ENCODE data around the gene HNRNPH3.

The HNRNPH3 gene

GRCh38 chr10:68364101-68364886 lies 32.4 kb downstream of the HNRNPH3 start:
- no peak for DNase-seq (ENCODE audit: extremely low spot score)
- CTCF ChIA-PET = no interaction called here
- POLR2A ChIA-PET = interaction anchor here (0.7 kb wide), 1 partner anchor 20 kb away, joined by 3 read pairs; no protein-coding TSS in a partner anchor
- no peak for TF ChIP-seq HDGF (IDR thresholded peaks at IDR 0.05; ENCODE audit: borderline replicate concordance)
- no peak for TF ChIP-seq ARNT (IDR thresholded peaks at IDR 0.05)
- TF ChIP-seq LEF1 (IDR thresholded peaks at IDR 0.05; ENCODE audit: borderline replicate concordance) = no peak
- TF ChIP-seq FOXM1 (IDR thresholded peaks at IDR 0.05; ENCODE audit: borderline replicate concordance) = no peak
- TF ChIP-seq PKNOX1 (IDR thresholded peaks at IDR 0.05) = no peak
- TF ChIP-seq CTBP1 (IDR thresholded peaks at IDR 0.05; ENCODE audit: borderline replicate concordance) = no peak
- no peak for TF ChIP-seq SUZ12 (IDR thresholded peaks at IDR 0.05)
- no peak for TF ChIP-seq FOXA1 (IDR thresholded peaks at IDR 0.05)
- TF ChIP-seq TARDBP (IDR thresholded peaks at IDR 0.05) = no peak
- TF ChIP-seq NFRKB (IDR thresholded peaks at IDR 0.05) = no peak
- TF ChIP-seq FOXK2 (IDR thresholded peaks at IDR 0.05) = no peak
- TF ChIP-seq ZNF384 (IDR thresholded peaks at IDR 0.05) = no peak
- no peak for TF ChIP-seq BHLHE40 (IDR thresholded peaks at IDR 0.05; ENCODE audit: borderline replicate concordance)
- no peak for TF ChIP-seq ELF4 (IDR thresholded peaks at IDR 0.05)
- no peak for TF ChIP-seq L3MBTL2 (conservative IDR thresholded peaks at IDR 0.05)
- no peak for TF ChIP-seq SP1 (IDR thresholded peaks at IDR 0.05)

- no peak for DNase-seq (ENCODE audit: extremely low spot score)
Observed at GRCh38 chr10:68365611-68366010, 33.7 kb downstream of the HNRNPH3 start.

GRCh38 chr10:68366600-68366999 lies 34.7 kb downstream of the HNRNPH3 start:
- TF ChIP-seq SUZ12 (IDR thresholded peaks at IDR 0.05) (no peak), FOXA1 (IDR thresholded peaks at IDR 0.05) (no peak), BHLHE40 (IDR thresholded peaks at IDR 0.05; ENCODE audit: borderline replicate concordance) (no peak), ZNF384 (IDR thresholded peaks at IDR 0.05) (no peak), CTBP1 (IDR thresholded peaks at IDR 0.05; ENCODE audit: borderline replicate concordance) (no peak), HDGF (IDR thresholded peaks at IDR 0.05; ENCODE audit: borderline replicate concordance) (no peak), FOXK2 (IDR thresholded peaks at IDR 0.05) (no peak), L3MBTL2 (conservative IDR thresholded peaks at IDR 0.05) (no peak), FOXM1 (IDR thresholded peaks at IDR 0.05; ENCODE audit: borderline replicate concordance) (no peak), LEF1 (IDR thresholded peaks at IDR 0.05; ENCODE audit: borderline replicate concordance) (no peak), SP1 (IDR thresholded peaks at IDR 0.05) (no peak), ARNT (IDR thresholded peaks at IDR 0.05) (no peak), TARDBP (IDR thresholded peaks at IDR 0.05) (no peak), NFRKB (IDR thresholded peaks at IDR 0.05) (no peak), ELF4 (IDR thresholded peaks at IDR 0.05) (no peak), PKNOX1 (IDR thresholded peaks at IDR 0.05) (no peak)
- ChIA-PET POLR2A (no interaction called here), CTCF (no interaction called here)
- DNase-seq (ENCODE audit: extremely low spot score) = no peak

More at GRCh38 chr10:68365611-68366010, 33.7 kb downstream of the HNRNPH3 start:
- TF ChIP-seq ZNF384 (IDR thresholded peaks at IDR 0.05) = no peak
- no peak for TF ChIP-seq SP1 (IDR thresholded peaks at IDR 0.05)
- ChIA-PET CTCF (no interaction called here), POLR2A (no interaction called here)

GRCh38 chr10:68367121-68367520 lies 35.3 kb downstream of the HNRNPH3 start:
- POLR2A ChIA-PET = no interaction called here
- DNase-seq (ENCODE audit: extremely low spot score) = no peak
- TF ChIP-seq L3MBTL2 (conservative IDR thresholded peaks at IDR 0.05) = no peak
- no peak for TF ChIP-seq CTBP1 (IDR thresholded peaks at IDR 0.05; ENCODE audit: borderline replicate concordance)
- TF ChIP-seq HDGF (IDR thresholded peaks at IDR 0.05; ENCODE audit: borderline replicate concordance) = no peak
- no peak for TF ChIP-seq SP1 (IDR thresholded peaks at IDR 0.05)
- no peak for TF ChIP-seq BHLHE40 (IDR thresholded peaks at IDR 0.05; ENCODE audit: borderline replicate concordance)
- TF ChIP-seq PKNOX1 (IDR thresholded peaks at IDR 0.05) = no peak
- no peak for TF ChIP-seq FOXK2 (IDR thresholded peaks at IDR 0.05)
- no peak for TF ChIP-seq ELF4 (IDR thresholded peaks at IDR 0.05)
- no peak for TF ChIP-seq FOXA1 (IDR thresholded peaks at IDR 0.05)
- no peak for TF ChIP-seq ZNF384 (IDR thresholded peaks at IDR 0.05)
- TF ChIP-seq SUZ12 (IDR thresholded peaks at IDR 0.05) = no peak
- no peak for TF ChIP-seq ARNT (IDR thresholded peaks at IDR 0.05)
- TF ChIP-seq NFRKB (IDR thresholded peaks at IDR 0.05) = no peak
- TF ChIP-seq TARDBP (IDR thresholded peaks at IDR 0.05) = no peak
- CTCF ChIA-PET = no interaction called here

- TF ChIP-seq FOXK2 (IDR thresholded peaks at IDR 0.05) (no peak), NFRKB (IDR thresholded peaks at IDR 0.05) (no peak), L3MBTL2 (conservative IDR thresholded peaks at IDR 0.05) (no peak), CTBP1 (IDR thresholded peaks at IDR 0.05; ENCODE audit: borderline replicate concordance) (no peak), ZNF384 (IDR thresholded peaks at IDR 0.05) (no peak), BHLHE40 (IDR thresholded peaks at IDR 0.05; ENCODE audit: borderline replicate concordance) (no peak), SUZ12 (IDR thresholded peaks at IDR 0.05) (no peak), ARNT (IDR thresholded peaks at IDR 0.05) (no peak), HDGF (IDR thresholded peaks at IDR 0.05; ENCODE audit: borderline replicate concordance) (no peak), FOXA1 (IDR thresholded peaks at IDR 0.05) (no peak), SP1 (IDR thresholded peaks at IDR 0.05) (no peak), PKNOX1 (IDR thresholded peaks at IDR 0.05) (no peak), FOXM1 (IDR thresholded peaks at IDR 0.05; ENCODE audit: borderline replicate concordance) (no peak), LEF1 (IDR thresholded peaks at IDR 0.05; ENCODE audit: borderline replicate concordance) (no peak), ELF4 (IDR thresholded peaks at IDR 0.05) (no peak), TARDBP (IDR thresholded peaks at IDR 0.05) (no peak)
- DNase-seq (ENCODE audit: extremely low spot score) = no peak
- ChIA-PET CTCF (no interaction called here), POLR2A (no interaction called here)
Observed at GRCh38 chr10:68371604-68372003, 39.7 kb downstream of the HNRNPH3 start.

All from HEK293T (cell line).